Measurements from ENCODE around the gene GPR32. TPM values are rescaled to one million over a fixed set of nuclear protein-coding genes. Genes with fewer than 3 reads are reported as not detected.

The GPR32 gene
- total RNA-seq, 1 experiment from 2014 or later: not detected

DNA sequence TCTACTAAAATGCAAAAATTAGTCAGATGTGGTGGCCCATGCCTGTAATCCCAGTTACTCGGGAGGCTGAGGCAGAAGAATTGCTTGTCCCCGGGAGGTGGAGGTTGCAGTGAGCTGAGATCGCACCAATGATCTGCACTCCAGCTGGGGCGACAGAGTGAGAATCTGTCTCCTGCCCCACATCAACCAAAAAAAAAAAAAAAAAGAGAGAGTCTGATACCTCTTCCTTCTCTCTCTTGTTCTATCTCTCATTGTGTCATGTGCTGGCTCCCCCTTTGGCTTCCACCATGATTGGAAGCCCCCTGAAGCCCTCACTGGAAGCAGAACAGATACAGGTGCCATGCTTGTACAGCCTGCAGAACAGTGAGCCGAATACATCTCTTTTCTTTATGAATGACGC, 26.7 kb upstream of the GPR32 start:
- Mint-ChIP-seq H3K27me3 (ENCODE audit: low read depth) (peaks cover 18% of the 10 kb centered on the region), H3K36me3 (no peaks in the 10 kb centered on the region), H3K4me3 (no peak overlapping the region), H3K27ac (no peak overlapping the region), H3K9me3 (no peaks in the 10 kb centered on the region), H3K4me1 (peaks cover 5% of the 10 kb centered on the region)
- ChIA-PET CTCF (interaction anchor here (0.6 to 2.7 kb wide), 6 partner anchors 19 to 187 kb away, joined by 3 to 13 read pairs (median 3); no protein-coding TSS in a partner anchor), POLR2A (interaction anchor here (0.6 to 0.7 kb wide), 2 partner anchors 34 to 86 kb away, joined by 3 to 11 read pairs; no protein-coding TSS in a partner anchor)
- TF ChIP-seq RELA (CRISPR knock-in tag; IDR thresholded peaks at IDR 0.05; ENCODE audit: borderline replicate concordance) (no peak), EMX1 (CRISPR knock-in tag; IDR thresholded peaks at IDR 0.05) (no peak), GRHL2 (CRISPR knock-in tag; IDR thresholded peaks at IDR 0.05; ENCODE audit: insufficient replicate concordance, severe bottlenecking) (no peak), FOXK1 (CRISPR knock-in tag; IDR thresholded peaks at IDR 0.05) (no peak), ZNF121 (CRISPR knock-in tag; IDR thresholded peaks at IDR 0.05) (no peak), ZBTB21 (CRISPR knock-in tag; IDR thresholded peaks at IDR 0.05; ENCODE audit: borderline replicate concordance) (no peak), GABPB1 (CRISPR knock-in tag; IDR thresholded peaks at IDR 0.05) (no peak), MXD4 (CRISPR knock-in tag; IDR thresholded peaks at IDR 0.05; ENCODE audit: borderline replicate concordance) (no peak), ZNF138 (CRISPR knock-in tag; conservative IDR thresholded peaks at IDR 0.05) (no peak)
- TF ChIP-seq, protein P1, sequence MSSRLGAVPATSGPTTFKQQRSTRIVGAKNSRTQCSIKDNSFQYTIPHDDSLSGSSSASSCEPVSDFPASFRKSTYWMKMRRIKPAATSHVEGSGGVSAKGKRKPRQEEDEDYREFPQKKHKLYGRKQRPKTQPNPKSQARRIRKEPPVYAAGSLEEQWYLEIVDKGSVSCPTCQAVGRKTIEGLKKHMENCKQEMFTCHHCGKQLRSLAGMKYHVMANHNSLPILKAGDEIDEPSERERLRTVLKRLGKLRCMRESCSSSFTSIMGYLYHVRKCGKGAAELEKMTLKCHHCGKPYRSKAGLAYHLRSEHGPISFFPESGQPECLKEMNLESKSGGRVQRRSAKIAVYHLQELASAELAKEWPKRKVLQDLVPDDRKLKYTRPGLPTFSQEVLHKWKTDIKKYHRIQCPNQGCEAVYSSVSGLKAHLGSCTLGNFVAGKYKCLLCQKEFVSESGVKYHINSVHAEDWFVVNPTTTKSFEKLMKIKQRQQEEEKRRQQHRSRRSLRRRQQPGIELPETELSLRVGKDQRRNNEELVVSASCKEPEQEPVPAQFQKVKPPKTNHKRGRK (CRISPR knock-in tag; IDR thresholded peaks at IDR 0.05; ENCODE audit: borderline replicate concordance): no peak
- TF ChIP-seq, protein P2, sequence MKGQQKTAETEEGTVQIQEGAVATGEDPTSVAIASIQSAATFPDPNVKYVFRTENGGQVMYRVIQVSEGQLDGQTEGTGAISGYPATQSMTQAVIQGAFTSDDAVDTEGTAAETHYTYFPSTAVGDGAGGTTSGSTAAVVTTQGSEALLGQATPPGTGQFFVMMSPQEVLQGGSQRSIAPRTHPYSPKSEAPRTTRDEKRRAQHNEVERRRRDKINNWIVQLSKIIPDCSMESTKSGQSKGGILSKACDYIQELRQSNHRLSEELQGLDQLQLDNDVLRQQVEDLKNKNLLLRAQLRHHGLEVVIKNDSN (CRISPR knock-in tag; IDR thresholded peaks at IDR 0.05): no peak
- TF ChIP-seq, protein P3, sequence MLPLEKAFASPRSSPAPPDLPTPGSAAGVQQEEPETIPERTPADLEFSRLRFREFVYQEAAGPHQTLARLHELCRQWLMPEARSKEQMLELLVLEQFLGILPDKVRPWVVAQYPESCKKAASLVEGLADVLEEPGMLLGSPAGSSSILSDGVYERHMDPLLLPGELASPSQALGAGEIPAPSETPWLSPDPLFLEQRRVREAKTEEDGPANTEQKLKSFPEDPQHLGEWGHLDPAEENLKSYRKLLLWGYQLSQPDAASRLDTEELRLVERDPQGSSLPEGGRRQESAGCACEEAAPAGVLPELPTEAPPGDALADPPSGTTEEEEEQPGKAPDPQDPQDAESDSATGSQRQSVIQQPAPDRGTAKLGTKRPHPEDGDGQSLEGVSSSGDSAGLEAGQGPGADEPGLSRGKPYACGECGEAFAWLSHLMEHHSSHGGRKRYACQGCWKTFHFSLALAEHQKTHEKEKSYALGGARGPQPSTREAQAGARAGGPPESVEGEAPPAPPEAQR (CRISPR knock-in tag; IDR thresholded peaks at IDR 0.05): no peak
- TF ChIP-seq, protein P4, sequence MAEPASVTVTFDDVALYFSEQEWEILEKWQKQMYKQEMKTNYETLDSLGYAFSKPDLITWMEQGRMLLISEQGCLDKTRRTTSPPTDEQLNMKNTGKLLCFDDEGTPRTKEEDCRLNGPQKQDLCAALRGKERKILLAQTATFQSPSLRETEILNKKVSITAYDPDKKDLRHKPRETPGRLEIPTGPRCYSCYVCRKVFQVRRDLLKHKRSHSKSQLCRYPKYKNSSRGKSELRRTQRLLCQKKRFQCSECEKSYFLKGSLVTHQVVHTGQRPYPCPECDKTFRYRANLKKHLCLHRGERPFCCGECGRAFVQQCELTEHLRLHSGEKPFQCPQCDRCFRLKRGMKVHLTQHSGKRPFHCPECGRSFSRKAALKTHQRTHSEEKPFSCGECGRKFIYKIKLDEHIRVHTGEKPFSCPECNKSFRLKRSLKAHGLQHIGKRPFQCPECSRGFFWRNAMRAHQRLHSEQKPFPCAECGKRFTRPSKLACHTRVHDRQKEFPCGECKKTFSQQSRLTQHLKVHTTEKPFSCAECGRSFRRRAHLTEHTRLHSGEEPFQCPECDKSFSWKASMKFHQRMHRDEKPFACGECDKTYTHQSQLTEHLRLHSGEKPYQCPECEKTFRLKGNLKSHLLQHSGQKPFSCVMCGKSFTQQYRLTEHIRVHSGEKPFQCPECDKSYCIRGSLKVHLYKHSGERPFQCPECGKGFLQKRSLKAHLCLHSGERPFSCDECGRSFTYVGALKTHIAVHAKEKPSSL (CRISPR knock-in tag; conservative IDR thresholded peaks at IDR 0.05): no peak
- DNase-seq (ENCODE audit: low spot score) (no peak), ATAC-seq (no peak)

DNA sequence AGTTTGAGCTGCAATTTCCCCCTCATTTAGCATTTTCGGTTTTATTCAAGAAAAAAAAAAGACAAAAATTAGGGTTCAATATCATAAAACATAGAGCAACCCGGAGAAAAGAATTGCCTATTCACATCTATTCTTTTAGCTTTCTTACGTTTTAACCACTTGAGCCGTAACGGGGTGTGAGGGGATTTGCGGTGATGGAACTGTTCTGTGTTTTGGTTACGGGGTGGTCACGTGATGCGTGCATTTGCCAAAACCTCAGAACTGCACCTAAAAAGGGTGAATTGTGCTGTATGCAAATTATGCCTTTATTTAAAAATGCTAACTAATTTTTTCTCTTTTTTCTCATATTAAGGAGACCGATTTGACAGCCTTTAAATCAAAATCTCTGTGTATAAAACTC, 25.0 kb upstream of the GPR32 start:
- POLR2A ChIA-PET: no interaction called here
- Mint-ChIP-seq H3K27ac (no peak overlapping the region), H3K9me3 (no peaks in the 10 kb centered on the region), H3K27me3 (ENCODE audit: low read depth) (peaks cover 8% of the 10 kb centered on the region), H3K4me3 (no peak overlapping the region), H3K4me1 (peaks cover 2% of the 10 kb centered on the region; the same call in 1 of the 2 replicates), H3K36me3 (no peaks in the 10 kb centered on the region)
- ATAC-seq (no peak), DNase-seq (ENCODE audit: low spot score) (no peak)
- CTCF ChIA-PET: interaction anchor here (2.7 kb wide), 1 partner anchor 21 kb away, joined by 13 read pairs; no protein-coding TSS in a partner anchor
- TF ChIP-seq, protein P5, sequence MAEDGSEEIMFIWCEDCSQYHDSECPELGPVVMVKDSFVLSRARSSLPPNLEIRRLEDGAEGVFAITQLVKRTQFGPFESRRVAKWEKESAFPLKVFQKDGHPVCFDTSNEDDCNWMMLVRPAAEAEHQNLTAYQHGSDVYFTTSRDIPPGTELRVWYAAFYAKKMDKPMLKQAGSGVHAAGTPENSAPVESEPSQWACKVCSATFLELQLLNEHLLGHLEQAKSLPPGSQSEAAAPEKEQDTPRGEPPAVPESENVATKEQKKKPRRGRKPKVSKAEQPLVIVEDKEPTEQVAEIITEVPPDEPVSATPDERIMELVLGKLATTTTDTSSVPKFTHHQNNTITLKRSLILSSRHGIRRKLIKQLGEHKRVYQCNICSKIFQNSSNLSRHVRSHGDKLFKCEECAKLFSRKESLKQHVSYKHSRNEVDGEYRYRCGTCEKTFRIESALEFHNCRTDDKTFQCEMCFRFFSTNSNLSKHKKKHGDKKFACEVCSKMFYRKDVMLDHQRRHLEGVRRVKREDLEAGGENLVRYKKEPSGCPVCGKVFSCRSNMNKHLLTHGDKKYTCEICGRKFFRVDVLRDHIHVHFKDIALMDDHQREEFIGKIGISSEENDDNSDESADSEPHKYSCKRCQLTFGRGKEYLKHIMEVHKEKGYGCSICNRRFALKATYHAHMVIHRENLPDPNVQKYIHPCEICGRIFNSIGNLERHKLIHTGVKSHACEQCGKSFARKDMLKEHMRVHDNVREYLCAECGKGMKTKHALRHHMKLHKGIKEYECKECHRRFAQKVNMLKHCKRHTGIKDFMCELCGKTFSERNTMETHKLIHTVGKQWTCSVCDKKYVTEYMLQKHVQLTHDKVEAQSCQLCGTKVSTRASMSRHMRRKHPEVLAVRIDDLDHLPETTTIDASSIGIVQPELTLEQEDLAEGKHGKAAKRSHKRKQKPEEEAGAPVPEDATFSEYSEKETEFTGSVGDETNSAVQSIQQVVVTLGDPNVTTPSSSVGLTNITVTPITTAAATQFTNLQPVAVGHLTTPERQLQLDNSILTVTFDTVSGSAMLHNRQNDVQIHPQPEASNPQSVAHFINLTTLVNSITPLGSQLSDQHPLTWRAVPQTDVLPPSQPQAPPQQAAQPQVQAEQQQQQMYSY (CRISPR knock-in tag; IDR thresholded peaks at IDR 0.05): no peak
- TF ChIP-seq TCF7 (CRISPR knock-in tag; IDR thresholded peaks at IDR 0.05; ENCODE audit: low read depth): no peak
- TF ChIP-seq FOXJ3 (CRISPR knock-in tag; IDR thresholded peaks at IDR 0.05; ENCODE audit: borderline replicate concordance): no peak
- TF ChIP-seq, protein P6, sequence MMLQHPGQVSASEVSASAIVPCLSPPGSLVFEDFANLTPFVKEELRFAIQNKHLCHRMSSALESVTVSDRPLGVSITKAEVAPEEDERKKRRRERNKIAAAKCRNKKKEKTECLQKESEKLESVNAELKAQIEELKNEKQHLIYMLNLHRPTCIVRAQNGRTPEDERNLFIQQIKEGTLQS (CRISPR knock-in tag; conservative IDR thresholded peaks at IDR 0.05): no peak
- TF ChIP-seq SOX15 (CRISPR knock-in tag; IDR thresholded peaks at IDR 0.05): no peak
- no peak for TF ChIP-seq OVOL2 (CRISPR knock-in tag; IDR thresholded peaks at IDR 0.05; ENCODE audit: borderline replicate concordance)
- TF ChIP-seq, protein P7, sequence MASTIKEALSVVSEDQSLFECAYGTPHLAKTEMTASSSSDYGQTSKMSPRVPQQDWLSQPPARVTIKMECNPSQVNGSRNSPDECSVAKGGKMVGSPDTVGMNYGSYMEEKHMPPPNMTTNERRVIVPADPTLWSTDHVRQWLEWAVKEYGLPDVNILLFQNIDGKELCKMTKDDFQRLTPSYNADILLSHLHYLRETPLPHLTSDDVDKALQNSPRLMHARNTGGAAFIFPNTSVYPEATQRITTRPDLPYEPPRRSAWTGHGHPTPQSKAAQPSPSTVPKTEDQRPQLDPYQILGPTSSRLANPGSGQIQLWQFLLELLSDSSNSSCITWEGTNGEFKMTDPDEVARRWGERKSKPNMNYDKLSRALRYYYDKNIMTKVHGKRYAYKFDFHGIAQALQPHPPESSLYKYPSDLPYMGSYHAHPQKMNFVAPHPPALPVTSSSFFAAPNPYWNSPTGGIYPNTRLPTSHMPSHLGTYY (CRISPR knock-in tag; IDR thresholded peaks at IDR 0.05): no peak
- no peak for TF ChIP-seq MYBL2 (CRISPR knock-in tag; IDR thresholded peaks at IDR 0.05)
- TF ChIP-seq, protein P3 (CRISPR knock-in tag; IDR thresholded peaks at IDR 0.05): no peak
